ENCODE results near the gene KCNT1.

GRCh38 chr9:135745189-135745588 lies 43.2 kb downstream of the KCNT1 start:
- no peak for TF ChIP-seq CTCF (IDR thresholded peaks at IDR 0.05)
- TF ChIP-seq POLR2A (IDR thresholded peaks at IDR 0.05), result no peak

Measured in esophagus squamous epithelium (tissue), 4 donors.